SK-N-SH treated with all-trans-retinoic acid at 6 μM for 48 hours (cell line): ENCODE results near the gene ZBTB48.
A peak's percentile ranks its signal among the peaks of the same experiment; 100 is the strongest.

Source experiments
- ATAC-seq: fragments of 200-7000 bp; cut with Tn5 transposase; 3 replicates; pipeline ENCODE4 v1.9.1; 2020; ENCODE audit warnings: mild to moderate bottlenecking, moderate library complexity
- CREB5 ChIP-seq: fragments of 250-450 bp; sonication (Bioruptor Pico); IDR thresholded peaks from 2 replicates; pipeline ENCODE4 v1.5.1; 2020; ENCODE audit warnings: low read depth, mild to moderate bottlenecking, moderate library complexity
- ESRRG ChIP-seq: fragments of 250-450 bp; sonication (Bioruptor Pico); IDR thresholded peaks from 2 replicates; pipeline ENCODE4 v1.6.1; 2021; ENCODE audit warnings: mild to moderate bottlenecking
- ISL1 ChIP-seq: fragments of 250-450 bp; sonication (Bioruptor Pico); IDR thresholded peaks from 2 replicates; pipeline ENCODE4 v2.1.2; 2022; ENCODE audit warnings: mild to moderate bottlenecking, moderate library complexity
- OSR1 ChIP-seq: fragments of 250-450 bp; sonication (Bioruptor Pico); IDR thresholded peaks from 2 replicates; pipeline ENCODE4 v1.8.0; 2022; ENCODE audit warnings: moderate library complexity, mild to moderate bottlenecking, inconsistent platforms
- PATZ1 ChIP-seq: fragments of 250-450 bp; sonication (Bioruptor Pico); IDR thresholded peaks from 2 replicates; pipeline ENCODE4 v1.8.0; 2020; ENCODE audit warnings: mild to moderate bottlenecking, moderate library complexity, borderline replicate concordance
- PPARA ChIP-seq: fragments of 250-450 bp; sonication (Bioruptor Pico); IDR thresholded peaks from 2 replicates; pipeline ENCODE4 v1.5.0; 2020; ENCODE audit warnings: mild to moderate bottlenecking, borderline replicate concordance
- RARB ChIP-seq: fragments of 250-450 bp; sonication (Bioruptor Pico); IDR thresholded peaks from 2 replicates; pipeline ENCODE4 v1.8.0; 2021; ENCODE audit warnings: mild to moderate bottlenecking, moderate library complexity
- SNAI2 ChIP-seq: fragments of 250-450 bp; sonication (Bioruptor Pico); IDR thresholded peaks from 2 replicates; pipeline ENCODE4 v1.5.0; 2020; ENCODE audit warnings: mild to moderate bottlenecking, moderate library complexity
- TCF4 ChIP-seq: fragments of 250-450 bp; sonication (Bioruptor Pico); IDR thresholded peaks from 2 replicates; pipeline ENCODE4 v1.8.0; 2021; ENCODE audit warnings: mild to moderate bottlenecking, moderate library complexity, borderline replicate concordance
- TOX ChIP-seq: fragments of 250-450 bp; sonication (Bioruptor Pico); IDR thresholded peaks from 2 replicates; pipeline ENCODE4 v1.8.0; 2021; ENCODE audit warnings: mild to moderate bottlenecking, moderate library complexity, borderline replicate concordance
- TSHZ2 ChIP-seq: fragments of 250-450 bp; sonication (Bioruptor Pico); IDR thresholded peaks from 2 replicates; pipeline ENCODE4 v1.5.0; 2020; ENCODE audit warnings: mild to moderate bottlenecking, moderate library complexity
- ZC3H10 ChIP-seq: fragments of 250-450 bp; sonication (Bioruptor Pico); IDR thresholded peaks from 2 replicates; pipeline ENCODE4 v1.5.1; 2021; ENCODE audit warnings: mild to moderate bottlenecking, moderate library complexity
- ZFP3 ChIP-seq: fragments of 250-450 bp; sonication (Bioruptor Pico); IDR thresholded peaks from 2 replicates; pipeline ENCODE4 v1.5.0; 2020; ENCODE audit warnings: mild to moderate bottlenecking, moderate library complexity
- ZNF565 ChIP-seq: fragments of 450-650 bp; formaldehyde crosslinking; conservative IDR thresholded peaks from 2 replicates; pipeline ENCODE4 v1.5.0; 2020; ENCODE audit warnings: low read depth, mild to moderate bottlenecking, moderate library complexity
- ZNF70 ChIP-seq: fragments of 450-650 bp; formaldehyde crosslinking; IDR thresholded peaks from 2 replicates; pipeline ENCODE4 v1.5.0; 2020; ENCODE audit warnings: mild to moderate bottlenecking, moderate library complexity
- ZNF8 ChIP-seq: fragments of 450-650 bp; formaldehyde crosslinking; IDR thresholded peaks from 2 replicates; pipeline ENCODE4 v1.5.0; 2020; ENCODE audit warnings: mild to moderate bottlenecking, moderate library complexity

Gene ZBTB48

GRCh38 chr1:6600410-6601048 is 20.7 kb downstream of the ZBTB48 start (continued):
- no peak for TF ChIP-seq ESRRG (CRISPR knock-in tag)
- no peak for TF ChIP-seq TCF4 (CRISPR knock-in tag)
- TF ChIP-seq SNAI2 (CRISPR knock-in tag), result no peak
- no peak for TF ChIP-seq ZNF70
- TF ChIP-seq CREB5 (CRISPR knock-in tag), result no peak
- no peak for TF ChIP-seq PPARA (CRISPR knock-in tag)

GRCh38 chr1:6601049-6601922 is 21.5 kb downstream of the ZBTB48 start:
- no peak for TF ChIP-seq ISL1 (CRISPR knock-in tag)
- no peak for TF ChIP-seq TOX (CRISPR knock-in tag)
- TF ChIP-seq ZNF565 (CRISPR knock-in tag), result no peak
- no peak for TF ChIP-seq ZNF8 (CRISPR knock-in tag)
- no peak for TF ChIP-seq ZFP3 (CRISPR knock-in tag)
- TF ChIP-seq TCF4 (CRISPR knock-in tag), result no peak
- TF ChIP-seq PPARA (CRISPR knock-in tag), result no peak
- no peak for TF ChIP-seq ZC3H10 (CRISPR knock-in tag)
- TF ChIP-seq ESRRG (CRISPR knock-in tag), result no peak
- no peak for TF ChIP-seq OSR1 (CRISPR knock-in tag)
- TF ChIP-seq PATZ1 (CRISPR knock-in tag), result no peak
- ATAC-seq, result peak; percentile 64

GRCh38 chr1:6601923-6602668 is 22.3 kb downstream of the ZBTB48 start:
- TF ChIP-seq ZFP3 (CRISPR knock-in tag), result 0 out of 2 replicates have a peak, but pooled peaks have one; percentile 58
- TF ChIP-seq TSHZ2 (CRISPR knock-in tag), result no peak

GRCh38 chr1:6602669-6603237 is 23.0 kb downstream of the ZBTB48 start, which contains the start of gene KLHL21:
Gene KLHL21, minus strand, starts transcription at chr1:6602869. Its CDS starts 52 bp downstream, at chr1:6602817.
- no peak for TF ChIP-seq ISL1 (CRISPR knock-in tag)
- no peak for TF ChIP-seq ZC3H10 (CRISPR knock-in tag)
- no peak for TF ChIP-seq RARB (CRISPR knock-in tag)
- TF ChIP-seq SNAI2 (CRISPR knock-in tag), result no peak
- TF ChIP-seq PATZ1 (CRISPR knock-in tag), result no peak
- ATAC-seq, result peak; percentile 78

More at GRCh38 chr1:6601923-6602668, 22.3 kb downstream of the ZBTB48 start:
- peak; percentile 74 for ATAC-seq
